Midbrain (tissue), 1 donor: ENCODE results near the gene PKP3.
"Not testable (repeated sequence)": the region's sequence is repeated elsewhere in the genome, so short reads cannot be mapped to it uniquely, and the experiment has no call there.

Experiments used
- DNase-seq: peaks from one replicate; lab custom pipeline; 2025; lab: John Stamatoyannopoulos, UW

Gene PKP3

GRCh38 chr11:409600-410483 lies 15.8 kb downstream of the PKP3 start:
- no peak for DNase-seq

DNA sequence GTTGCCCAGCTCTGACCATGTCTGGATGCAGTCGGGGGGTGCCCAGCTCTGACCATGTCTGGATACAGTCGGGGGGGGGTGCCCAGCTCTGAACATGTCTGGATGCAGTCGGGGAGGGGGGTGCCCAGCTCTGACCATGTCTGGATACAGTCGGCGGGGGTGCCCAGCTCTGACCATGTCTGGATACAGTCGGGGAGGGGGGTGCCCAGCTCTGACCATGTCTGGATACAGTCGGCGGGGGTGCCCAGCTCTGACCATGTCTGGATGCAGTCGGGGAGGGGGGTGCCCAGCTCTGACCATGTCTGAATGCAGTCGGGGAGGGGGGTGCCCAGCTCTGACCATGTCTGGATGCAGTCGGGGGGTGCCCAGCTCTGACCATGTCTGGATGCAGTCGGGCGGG lies 16.7 kb downstream of the PKP3 start:
- DNase-seq = not testable (repeated sequence)

DNA sequence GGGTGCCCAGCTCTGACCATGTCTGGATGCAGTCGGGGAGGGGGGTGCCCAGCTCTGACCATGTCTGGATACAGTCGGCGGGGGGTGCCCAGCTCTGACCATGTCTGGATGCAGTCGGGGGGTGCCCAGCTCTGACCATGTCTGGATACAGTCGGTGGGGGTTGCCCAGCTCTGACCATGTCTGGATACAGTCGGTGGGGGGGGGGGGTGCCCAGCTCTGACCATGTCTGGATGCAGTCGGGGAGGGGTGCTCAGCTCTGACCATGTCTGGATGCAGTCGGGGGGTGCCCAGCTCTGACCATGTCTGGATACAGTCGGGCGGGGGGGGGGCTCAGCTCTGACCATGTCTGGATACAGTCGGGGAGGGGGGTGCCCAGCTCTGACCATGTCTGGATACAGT lies 17.5 kb downstream of the PKP3 start:
- not testable (repeated sequence) for DNase-seq

- DNase-seq = no peak
Measured at GRCh38 chr11:412641-413119, 18.7 kb downstream of the PKP3 start.

DNA sequence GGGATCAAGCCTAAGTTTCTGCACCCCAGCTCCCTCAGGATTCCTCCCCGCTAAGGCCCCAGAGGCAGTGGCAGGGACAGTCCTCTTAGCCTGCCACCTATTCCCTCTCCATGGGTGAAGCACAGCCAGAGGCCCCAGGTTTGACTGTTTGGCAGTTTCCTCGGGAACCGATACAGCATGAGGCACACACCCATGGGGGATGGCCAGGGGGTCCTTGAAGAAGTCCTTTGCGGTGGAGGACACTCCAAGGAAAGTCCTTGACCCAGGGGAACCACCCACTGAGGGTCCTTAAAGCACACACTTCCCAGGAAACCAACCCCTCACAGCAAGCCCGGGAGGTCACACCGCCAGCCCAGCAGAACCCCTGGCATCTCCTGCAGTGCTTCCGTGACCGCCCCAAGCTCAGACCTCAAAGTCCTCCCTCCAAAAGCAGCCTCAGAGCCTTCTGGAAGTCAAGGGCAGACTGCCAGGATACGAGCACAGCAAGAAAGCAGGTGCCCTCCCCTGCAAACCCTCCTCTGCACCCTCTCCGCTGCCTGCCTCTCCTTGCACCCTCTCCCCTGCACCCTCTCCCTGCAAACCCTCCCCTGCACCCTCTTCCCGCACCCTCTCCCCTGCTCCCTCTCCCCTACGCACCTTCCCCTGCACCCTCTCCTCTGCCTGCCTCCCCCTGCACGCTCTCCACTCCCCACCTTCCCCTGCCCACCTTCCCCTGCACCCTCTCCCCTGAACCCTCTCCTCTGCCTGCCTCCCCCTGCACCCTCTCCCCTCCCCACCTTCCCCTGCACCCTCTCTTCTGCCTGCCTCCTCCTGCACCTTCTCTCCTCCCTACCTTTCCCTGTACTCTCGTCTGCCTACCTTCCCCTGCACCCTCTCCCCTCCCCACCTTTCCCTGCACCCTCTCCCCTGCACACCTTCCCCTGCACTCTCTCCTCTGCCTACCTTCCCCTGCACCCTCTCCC lies 19.4 kb downstream of the PKP3 start:
- DNase-seq = no peak

GRCh38 chr11:414318-414857 lies 20.4 kb downstream of the PKP3 start:
- no peak for DNase-seq

- DNase-seq = no peak
Measured at GRCh38 chr11:415640-416041, 21.6 kb downstream of the PKP3 start.

GRCh38 chr11:416051-416756 lies 22.2 kb downstream of the PKP3 start:
- DNase-seq = no peak

GRCh38 chr11:416757-417621 lies 23.0 kb downstream of the PKP3 start:
- no peak for DNase-seq

GRCh38 chr11:417652-418342 lies 23.8 kb downstream of the PKP3 start:
- DNase-seq = no peak

- DNase-seq = no peak
Measured at GRCh38 chr11:418343-419247, 24.6 kb downstream of the PKP3 start.

GRCh38 chr11:419248-420005 lies 25.4 kb downstream of the PKP3 start:
- no peak for DNase-seq

DNA sequence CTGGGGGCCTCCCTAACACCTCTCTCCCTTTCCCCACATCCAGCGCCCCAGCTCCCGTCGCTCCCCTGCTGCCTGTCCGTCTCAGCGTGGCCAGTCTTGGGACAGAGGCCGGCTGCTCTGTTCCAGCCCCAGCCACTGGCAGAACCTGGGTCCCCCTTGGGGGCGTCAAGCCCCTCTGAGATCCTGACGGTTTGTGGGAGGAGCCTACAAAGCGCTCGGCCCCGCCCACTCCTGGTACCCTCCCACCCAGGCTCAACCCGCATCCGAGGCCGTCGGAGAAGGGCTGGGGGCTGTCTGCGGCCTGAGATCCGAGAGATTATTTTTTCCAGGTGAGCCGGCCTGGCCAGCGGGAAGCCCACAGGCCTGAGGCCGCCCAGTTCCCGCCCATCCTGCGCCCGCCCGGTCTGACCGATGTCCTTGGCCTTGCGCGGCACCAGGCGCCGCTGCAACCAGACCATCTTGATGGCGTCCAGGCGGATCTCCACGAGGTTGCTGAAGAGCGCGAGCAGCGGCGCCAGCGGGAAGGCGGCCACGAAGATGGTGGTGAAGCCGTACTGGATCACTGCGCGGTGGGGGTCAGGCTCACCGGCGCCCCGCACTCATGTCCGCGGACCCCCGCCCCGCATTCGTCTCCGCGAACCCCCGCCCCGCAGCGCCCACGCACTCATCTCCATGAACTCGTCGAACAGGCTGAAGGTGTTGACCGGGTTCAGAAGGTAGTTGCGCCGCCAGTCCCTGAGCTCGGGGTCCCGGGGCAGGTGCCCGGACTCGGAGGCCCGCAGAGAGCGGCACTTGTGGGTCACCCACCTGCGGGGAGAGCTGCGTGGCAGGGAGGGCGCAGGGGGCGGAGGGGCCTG lies 26.3 kb downstream of the PKP3 start:
- no peak for DNase-seq

- DNase-seq = no peak
Measured at GRCh38 chr11:420911-421321, 26.9 kb downstream of the PKP3 start.

- DNase-seq = no peak
Measured at GRCh38 chr11:422249-422656, 28.2 kb downstream of the PKP3 start.

- DNase-seq = no peak
Measured at GRCh38 chr11:424232-424631, 30.2 kb downstream of the PKP3 start.

GRCh38 chr11:424766-425165 lies 30.8 kb downstream of the PKP3 start:
- not testable (repeated sequence) for DNase-seq
